H1 (cell line): ENCODE results near the gene NELFB. TPM values are rescaled to one million over a fixed set of nuclear protein-coding genes. Genes with fewer than 3 reads are reported as not detected.

Experiments
- ATF3 ChIP-seq: IDR thresholded peaks from 2 replicates; pipeline ENCODE4 v1.6.1; 2011; ENCODE audit warnings: low read depth, mild to moderate bottlenecking, low read length; ENCODE audit not compliant: insufficient read depth
- CHD1 ChIP-seq: IDR thresholded peaks from 2 replicates; pipeline ENCODE4 v1.6.1; 2012; ENCODE audit warnings: low read depth, low read length, improper control_type of control experiment
- CHD7 ChIP-seq: fragments of 300-600 bp; sonication (generic); IDR thresholded peaks from 2 replicates; pipeline ENCODE4 v1.7.1; 2012; ENCODE audit warnings: low read length, moderate library complexity, mild to moderate bottlenecking, inconsistent platforms; ENCODE audit not compliant: insufficient replicate concordance
- EGR1 ChIP-seq: IDR thresholded peaks from 2 replicates; pipeline ENCODE4 v1.6.1; 2011; ENCODE audit warnings: low read depth, low read length, borderline replicate concordance
- JUND ChIP-seq: IDR thresholded peaks from 2 replicates; pipeline ENCODE4 v1.6.1; 2011; ENCODE audit warnings: mild to moderate bottlenecking, improper control_type of control experiment, low read length
- MAX ChIP-seq: IDR thresholded peaks from 2 replicates; pipeline ENCODE4 v1.6.1; 2012; ENCODE audit warnings: inconsistent platforms
- PHF8 ChIP-seq: fragments of 200-600 bp; sonication (generic); conservative IDR thresholded peaks from 2 replicates; pipeline ENCODE4 v1.7.1; 2012; ENCODE audit warnings: low read depth, mild to moderate bottlenecking, inconsistent platforms, low read length, moderate library complexity
- RBBP5 ChIP-seq: IDR thresholded peaks from 2 replicates; pipeline ENCODE4 v1.7.1; 2012; ENCODE audit warnings: low read depth, mild to moderate bottlenecking, inconsistent platforms, low read length, moderate library complexity, borderline replicate concordance
- ZNF274 ChIP-seq: IDR thresholded peaks from 2 replicates; pipeline ENCODE4 v1.7.0; 2012; ENCODE audit warnings: low read length, borderline replicate concordance; ENCODE audit errors: extremely low read depth
- polyA plus RNA-seq, 7 experiments: library from polyadenylated mRNA; depleted of rRNA in 3 of 7; stranded (reverse) in 5 of 7; unstranded in 2 of 7; fragments of >200 nt in 5 of 7; fragments of 200-250 nt in 2 of 7; gene quantifications; 1 replicate in 5 of 7; 2 replicates in 1 of 7; 4 replicates in 1 of 7; pipeline versions ENCODE4 v1.2.1 to v1.2.3, GENCODE V29; 2011 to 2013; ENCODE audit warnings: missing spikeins in 2 of 7, mixed read lengths in 2 of 7
- total RNA-seq: library from RNA; stranded (reverse); fragmentation: NEBNext Ultra II Directional; extraction: Animal tissue kit (Norgen Biotek cat#: 25700); gene quantifications from 2 replicates; pipeline ENCODE4 v1.2.1, GENCODE V29; 2021

Gene NELFB
- total and polyA plus RNA-seq, 2 of the 8 experiments (the other 6 are each of a cell fraction or from before 2014, with no cell fraction given), result 57.6 to 78.0 TPM

GRCh38 chr9:137227054-137227852, 27.9 kb upstream of the NELFB start, which contains the start of gene RNF224 (continued):
- TF ChIP-seq CHD7 (no peak), CHD1 (no peak), EGR1 (no peak; the same call in 1 of the 2 replicates), PHF8 (no peak), ATF3 (no peak), RBBP5 (no peak), ZNF274 (no peak), MAX (peak; percentile 44; the same call in 1 of the 2 replicates), JUND (no peak)
